Stimulated activated CD4-positive, alpha-beta T cell treated with anti-CD3 and anti-CD28 coated beads, TNF-alpha, amount 100 ng/mL, for 48 hours (primary cell): ENCODE results near the gene MTFMT.

Experiments
- DNase-seq, 3 donors: peaks; one replicate each; pipeline ENCODE4 v3.0.0-alpha.2; 2020; ENCODE audit warnings: low read depth in 3 of 3

The MTFMT gene

DNA sequence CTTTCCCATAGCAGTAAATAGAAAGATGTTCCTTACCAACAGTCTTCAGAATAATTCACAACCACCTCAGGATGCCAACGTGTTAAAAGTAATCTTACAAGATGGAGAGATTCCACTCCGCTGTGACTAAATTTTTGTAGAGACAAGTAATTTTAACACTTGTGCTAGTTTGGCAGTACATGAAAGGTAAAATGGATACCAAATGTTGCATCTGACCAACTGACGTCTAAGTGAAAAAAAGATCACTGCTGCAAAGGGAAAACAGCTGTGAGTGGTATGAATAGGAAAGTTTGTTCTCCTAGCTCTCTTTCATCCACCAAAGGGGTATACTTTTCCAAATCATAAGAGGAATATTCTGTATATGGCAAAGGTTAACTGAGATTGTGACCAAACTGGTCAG is 42.3 kb downstream of the MTFMT start:
- DNase-seq, result no peak

GRCh38 chr15:64985366-64986033 is 43.9 kb downstream of the MTFMT start:
- no peak for DNase-seq

- DNase-seq, result no peak
Measured at GRCh38 chr15:64982472-64982871, 47.0 kb downstream of the MTFMT start.

DNA sequence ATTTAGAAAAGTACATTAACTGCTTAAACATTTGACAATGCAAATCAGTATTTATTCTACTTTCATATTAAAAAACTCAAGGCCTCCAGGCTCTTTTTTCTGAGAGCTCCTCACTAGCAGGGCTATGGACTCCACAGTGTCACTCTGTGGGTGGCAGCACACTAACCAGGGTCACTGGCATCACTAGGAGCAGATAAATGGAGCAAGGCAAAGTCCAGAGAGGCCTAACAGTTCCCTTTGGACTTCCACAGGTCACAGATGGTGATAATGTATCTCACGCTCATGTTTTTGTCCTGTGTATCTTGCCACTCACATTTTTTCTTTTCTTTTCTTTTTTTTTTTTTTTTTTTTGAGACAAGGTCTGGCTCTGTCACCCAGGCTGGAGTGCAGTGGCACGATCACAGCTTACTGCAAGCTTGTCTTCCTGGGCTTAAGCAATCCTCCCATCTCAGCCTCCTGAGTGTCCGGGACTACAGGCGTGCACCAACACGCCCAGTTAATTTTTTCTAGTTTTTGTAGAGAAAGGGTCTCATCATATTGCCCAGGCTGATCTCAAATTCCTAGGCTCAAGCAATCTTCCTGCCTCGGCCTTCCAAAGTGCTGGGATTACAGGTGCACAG is 47.5 kb downstream of the MTFMT start:
- DNase-seq, result no peak

GRCh38 chr15:64979252-64979710 is 50.2 kb downstream of the MTFMT start:
- no peak for DNase-seq

GRCh38 chr15:64975390-64975789 is 54.0 kb downstream of the MTFMT start:
- no peak for DNase-seq

DNA sequence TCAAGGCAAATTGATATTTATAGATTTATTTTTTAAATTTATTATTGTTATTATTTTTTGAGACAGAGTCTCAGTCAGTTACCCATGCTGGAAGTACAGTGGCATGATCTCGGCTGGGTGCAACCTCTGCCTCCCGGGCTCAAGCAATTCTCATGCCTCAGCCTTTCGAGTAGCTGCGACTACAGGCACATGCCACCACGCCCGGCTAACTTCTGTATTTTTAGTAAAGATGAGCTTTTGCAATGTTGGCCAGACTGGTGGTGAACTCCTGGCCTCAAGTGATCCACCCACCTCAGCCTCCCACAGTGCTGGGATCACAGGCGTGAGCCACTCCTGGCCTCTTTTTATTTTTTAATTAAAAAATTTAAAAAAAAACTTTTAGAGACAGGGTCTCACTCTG is 58.7 kb downstream of the MTFMT start:
- no peak for DNase-seq

- no peak for DNase-seq
Measured at GRCh38 chr15:64969401-64969800, 60.0 kb downstream of the MTFMT start.

- no peak for DNase-seq
Measured at GRCh38 chr15:64961013-64961412, 68.4 kb downstream of the MTFMT start.

DNA sequence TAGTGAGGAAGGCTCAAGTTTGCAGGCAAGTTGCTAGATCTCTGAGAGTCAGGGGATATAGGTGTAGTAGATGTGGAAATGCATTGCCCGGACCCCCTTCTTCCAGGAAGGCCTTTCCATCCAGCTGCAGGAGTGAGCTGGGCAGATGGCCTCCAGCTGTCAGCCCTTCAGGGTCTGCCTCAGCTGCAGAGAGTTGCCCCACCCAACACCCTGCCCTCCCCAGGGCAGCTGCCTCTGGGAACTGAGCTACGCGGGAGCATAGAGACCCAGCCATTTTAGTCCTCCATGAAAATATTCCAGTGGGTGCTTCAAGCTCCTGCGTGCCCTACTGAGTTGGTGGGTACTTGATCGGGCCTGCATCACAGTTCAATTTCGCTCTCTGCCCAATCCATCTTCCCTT is 69.3 kb downstream of the MTFMT start:
- no peak for DNase-seq

- DNase-seq, result no peak
Measured at GRCh38 chr15:64959128-64959527, 70.3 kb downstream of the MTFMT start.

DNA sequence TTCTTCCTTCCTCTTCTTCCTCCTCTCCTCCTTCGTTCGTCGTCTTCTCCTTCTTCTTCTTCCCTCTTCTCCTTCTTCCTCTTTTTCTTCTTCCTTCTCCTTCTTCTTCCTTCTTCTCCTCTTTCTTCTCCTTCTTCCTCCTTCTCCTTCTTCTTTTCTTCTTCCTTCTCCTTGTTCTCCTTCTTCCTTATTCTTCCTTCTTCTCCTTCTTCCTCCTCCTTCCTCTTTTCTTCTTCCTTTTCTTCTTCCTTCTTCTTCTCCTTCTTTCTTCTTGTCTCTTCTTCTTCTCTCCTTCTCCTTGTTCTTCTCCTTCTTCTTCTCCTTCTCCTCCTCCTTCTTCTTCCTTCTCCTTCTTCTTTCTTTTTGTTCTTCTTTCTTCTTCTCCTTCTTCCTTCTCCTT is 75.0 kb downstream of the MTFMT start:
- DNase-seq, result no peak

DNA sequence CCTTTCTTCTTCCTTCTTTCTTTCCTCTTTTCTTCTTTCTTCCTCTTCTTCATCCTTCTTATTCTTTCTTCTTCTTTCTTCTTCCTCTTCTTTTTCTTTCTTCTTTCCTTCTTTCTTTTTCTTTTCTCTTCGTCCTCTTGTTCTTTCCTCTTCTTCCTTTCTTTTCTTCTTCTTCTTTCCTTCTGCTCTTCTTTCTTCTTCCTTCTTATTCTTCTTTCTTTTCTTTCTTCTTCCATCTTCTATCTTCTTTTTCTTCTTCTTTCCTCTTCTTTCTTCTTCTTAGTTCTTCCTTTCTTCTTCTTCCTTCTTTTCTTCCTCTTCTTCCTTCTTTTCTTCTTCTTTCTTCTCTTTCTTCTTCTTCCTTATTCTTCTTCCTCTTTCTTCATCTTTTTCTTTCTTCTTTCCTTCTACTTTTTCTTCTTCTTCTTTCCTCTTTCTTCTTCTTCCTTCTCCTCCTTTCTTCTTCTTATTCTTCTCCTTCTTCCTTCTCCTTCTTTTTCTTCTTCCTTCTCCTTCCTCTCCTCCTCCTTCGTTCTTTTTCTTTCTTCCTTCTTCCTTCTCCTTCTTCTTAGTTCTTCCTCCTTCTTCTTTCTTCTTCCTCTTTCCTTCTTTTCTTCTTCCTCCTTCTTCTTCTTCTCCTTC is 77.5 kb downstream of the MTFMT start:
- DNase-seq, result no peak
